IPS-15b (cell line): ENCODE results near the gene FARP1.

Source experiments
- H3K27me3 ChIP-seq: one replicate; pipeline ENCODE4 v1.6.1; 2013; ENCODE audit warnings: low read length; ENCODE audit not compliant: control insufficient read depth, insufficient read depth
- H3K36me3 ChIP-seq: one replicate; pipeline ENCODE4 v1.6.1; 2013; ENCODE audit warnings: low read length; ENCODE audit not compliant: control insufficient read depth, insufficient read depth
- H3K4me1 ChIP-seq: one replicate; pipeline ENCODE4 v1.6.1; 2013; ENCODE audit warnings: mild to moderate bottlenecking, low read length; ENCODE audit not compliant: control insufficient read depth, insufficient read depth
- H3K4me3 ChIP-seq: one replicate; pipeline ENCODE4 v1.5.1; 2013; ENCODE audit warnings: low read depth, low read length
- H3K9ac ChIP-seq: one replicate; pipeline ENCODE4 v1.6.1; 2013; ENCODE audit warnings: low read depth, mild to moderate bottlenecking, low read length
- H3K9me3 ChIP-seq: one replicate; pipeline ENCODE4 v1.6.1; 2013; ENCODE audit warnings: mild to moderate bottlenecking, low read length; ENCODE audit not compliant: control insufficient read depth, insufficient read depth

Gene FARP1

DNA sequence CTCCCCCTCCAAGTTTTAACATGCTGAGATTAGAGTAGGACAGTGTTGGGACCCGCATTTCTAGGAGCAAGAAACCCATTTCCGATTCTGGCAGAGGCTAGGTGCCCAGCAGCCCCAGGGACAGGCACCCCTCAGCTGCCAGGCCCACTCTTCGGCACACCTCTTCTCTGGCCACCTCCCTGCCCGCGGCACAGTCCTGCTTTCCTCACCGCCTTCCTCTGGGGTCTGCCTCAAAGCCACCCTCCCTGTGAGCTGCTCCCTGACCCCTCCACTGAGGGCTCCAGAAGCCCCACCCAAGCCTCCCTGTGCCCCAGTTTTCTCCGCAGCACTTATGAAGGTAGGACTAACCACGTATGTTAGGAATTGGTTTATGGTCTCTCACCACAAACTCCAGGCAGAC lies 354.1 kb downstream of the FARP1 start:
- H3K9me3 ChIP-seq, result no peaks in the 10 kb centered on the region
- peaks cover 18% of the 10 kb centered on the region for H3K4me1 ChIP-seq
- peak overlapping the region; percentile 16 for H3K9ac ChIP-seq

GRCh38 chr13:98500963-98501421 lies 358.1 kb downstream of the FARP1 start:
- no peak overlapping the region for H3K9ac ChIP-seq
- H3K4me3 ChIP-seq, result no peak overlapping the region
- no peaks in the 10 kb centered on the region for H3K27me3 ChIP-seq
- no peaks in the 10 kb centered on the region for H3K9me3 ChIP-seq
- H3K4me1 ChIP-seq, result peaks cover 8% of the 10 kb centered on the region
- H3K36me3 ChIP-seq, result peaks cover 5% of the 10 kb centered on the region

More for the DNA sequence above, 354.1 kb downstream of the FARP1 start:
- Histone ChIP-seq H3K36me3 (peaks cover 5% of the 10 kb centered on the region), H3K4me3 (no peak overlapping the region), H3K27me3 (no peaks in the 10 kb centered on the region)

- no peaks in the 10 kb centered on the region for H3K27me3 ChIP-seq
- peaks cover 4% of the 10 kb centered on the region for H3K36me3 ChIP-seq
- H3K4me1 ChIP-seq, result peaks cover 9% of the 10 kb centered on the region
- no peak overlapping the region for H3K4me3 ChIP-seq
- no peak overlapping the region for H3K9ac ChIP-seq
- H3K9me3 ChIP-seq, result no peaks in the 10 kb centered on the region
Observed at GRCh38 chr13:98503175-98504028, 360.5 kb downstream of the FARP1 start.

DNA sequence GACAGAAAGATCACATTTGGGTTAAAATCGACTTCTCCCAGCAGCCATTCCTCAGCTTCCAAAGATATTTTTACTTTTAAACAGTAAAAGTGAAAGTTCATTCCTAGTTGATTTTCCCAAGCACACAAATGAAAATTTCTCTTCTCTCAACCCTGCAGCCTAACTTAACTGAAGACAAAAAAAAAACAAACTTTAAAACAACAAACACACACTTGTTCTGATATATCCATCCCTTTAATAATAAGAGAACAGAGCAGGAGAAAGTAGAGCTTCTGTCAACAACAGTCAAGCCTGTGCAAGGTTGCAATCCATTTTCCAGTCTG lies 361.1 kb downstream of the FARP1 start:
- Histone ChIP-seq H3K4me1 (peaks cover 14% of the 10 kb centered on the region), H3K9me3 (no peaks in the 10 kb centered on the region), H3K4me3 (no peak overlapping the region), H3K9ac (no peak overlapping the region), H3K36me3 (no peaks in the 10 kb centered on the region), H3K27me3 (no peaks in the 10 kb centered on the region)

GRCh38 chr13:98504371-98504963 lies 361.6 kb downstream of the FARP1 start:
- no peak overlapping the region for H3K9ac ChIP-seq
- no peaks in the 10 kb centered on the region for H3K36me3 ChIP-seq
- peaks cover 14% of the 10 kb centered on the region for H3K4me1 ChIP-seq
- no peak overlapping the region for H3K4me3 ChIP-seq
- H3K9me3 ChIP-seq, result no peaks in the 10 kb centered on the region
- no peaks in the 10 kb centered on the region for H3K27me3 ChIP-seq
